DND-41 (cell line): Measurements from ENCODE around the gene NEXN.

Experiments
- ATAC-seq: fragments of 200-7000 bp; cut with Tn5 transposase; 3 replicates; pipeline ENCODE4 v1.9.1; 2021; ENCODE audit warnings: low read depth; ENCODE audit not compliant: insufficient read depth
- DNase-seq: peaks from one replicate; pipeline ENCODE4 v3.0.0-alpha.2; 2020
- H2AFZ ChIP-seq: 2 replicates; pipeline ENCODE4 v1.6.0; 2012; ENCODE audit warnings: low read depth, low read length
- H3K27ac ChIP-seq: 2 replicates; pipeline ENCODE4 v1.5.1; 2012; ENCODE audit warnings: low read length, inconsistent platforms
- H3K27me3 ChIP-seq: fragments of 200-600 bp; sonication (generic); 2 replicates; pipeline ENCODE4 v1.6.0; 2012; ENCODE audit warnings: low read length, mild to moderate bottlenecking, inconsistent platforms; ENCODE audit not compliant: insufficient read depth, poor library complexity
- H3K36me3 ChIP-seq: 2 replicates; pipeline ENCODE4 v1.5.1; 2012; ENCODE audit warnings: low read length, inconsistent platforms; ENCODE audit not compliant: insufficient read depth
- H3K4me1 ChIP-seq: 2 replicates; pipeline ENCODE4 v1.5.1; 2012; ENCODE audit warnings: mild to moderate bottlenecking, low read length; ENCODE audit not compliant: insufficient read depth
- H3K4me2 ChIP-seq: 2 replicates; pipeline ENCODE4 v1.6.0; 2012; ENCODE audit warnings: mild to moderate bottlenecking, moderate library complexity, low read length, inconsistent platforms; ENCODE audit not compliant: insufficient read depth
- H3K4me3 ChIP-seq, 2 experiments: fragments of 200-600 bp in 1 of 2; shearing (Covaris generic) in 1 of 2; 2 replicates each; pipeline ENCODE4 v1.5.1; 2012 to 2016; ENCODE audit warnings: inconsistent platforms in 2 of 2, low read length in 2 of 2, mild to moderate bottlenecking in 2 of 2, low read depth in 1 of 2, moderate library complexity in 1 of 2
- H3K79me2 ChIP-seq: 2 replicates; pipeline ENCODE4 v1.6.0; 2012; ENCODE audit warnings: low read length, inconsistent platforms; ENCODE audit not compliant: insufficient read depth
- H3K9ac ChIP-seq: 2 replicates; pipeline ENCODE4 v1.6.0; 2012; ENCODE audit warnings: low read depth, mild to moderate bottlenecking, inconsistent platforms, low read length, moderate library complexity
- H3K9me3 ChIP-seq: 2 replicates; pipeline ENCODE4 v1.5.1; 2012; ENCODE audit warnings: low read length, moderate library complexity, mild to moderate bottlenecking, inconsistent platforms; ENCODE audit not compliant: insufficient read depth, severe bottlenecking
- H4K20me1 ChIP-seq: 2 replicates; pipeline ENCODE4 v1.6.0; 2012; ENCODE audit warnings: low read length; ENCODE audit not compliant: insufficient read depth
- EZH2 ChIP-seq: IDR thresholded peaks from 3 replicates; pipeline ENCODE4 v1.6.1; 2012; ENCODE audit warnings: borderline replicate concordance, low read depth, mild to moderate bottlenecking, moderate library complexity, low read length, inconsistent platforms; ENCODE audit not compliant: severe bottlenecking
- TF ChIP-seq, protein P1 (sequence below): IDR thresholded peaks from 2 replicates; pipeline ENCODE4 v1.5.1; 2012; ENCODE audit warnings: borderline replicate concordance, low read length, moderate library complexity, mild to moderate bottlenecking; ENCODE audit not compliant: poor library complexity, severe bottlenecking; ENCODE audit errors: extremely low read depth

The NEXN gene

GRCh38 chr1:77970192-77970591, 81.8 kb downstream of the NEXN start:
- peaks cover 23% of the 10 kb centered on the region for H3K4me1 ChIP-seq
- H3K4me2 ChIP-seq = peak overlapping the region; percentile 23; the same call in 1 of the 2 replicates
- no peak overlapping the region for H2AFZ ChIP-seq
- no peaks in the 10 kb centered on the region for H3K9me3 ChIP-seq
- no peak overlapping the region for H3K9ac ChIP-seq
- DNase-seq (no peak), ATAC-seq (no peak)
- peaks cover 98% of the 10 kb centered on the region for H3K79me2 ChIP-seq
- no peak overlapping the region for H3K27ac ChIP-seq
- H4K20me1 ChIP-seq = peaks cover 72% of the 10 kb centered on the region
- no peak for TF ChIP-seq EZH2
- TF ChIP-seq, protein P1, sequence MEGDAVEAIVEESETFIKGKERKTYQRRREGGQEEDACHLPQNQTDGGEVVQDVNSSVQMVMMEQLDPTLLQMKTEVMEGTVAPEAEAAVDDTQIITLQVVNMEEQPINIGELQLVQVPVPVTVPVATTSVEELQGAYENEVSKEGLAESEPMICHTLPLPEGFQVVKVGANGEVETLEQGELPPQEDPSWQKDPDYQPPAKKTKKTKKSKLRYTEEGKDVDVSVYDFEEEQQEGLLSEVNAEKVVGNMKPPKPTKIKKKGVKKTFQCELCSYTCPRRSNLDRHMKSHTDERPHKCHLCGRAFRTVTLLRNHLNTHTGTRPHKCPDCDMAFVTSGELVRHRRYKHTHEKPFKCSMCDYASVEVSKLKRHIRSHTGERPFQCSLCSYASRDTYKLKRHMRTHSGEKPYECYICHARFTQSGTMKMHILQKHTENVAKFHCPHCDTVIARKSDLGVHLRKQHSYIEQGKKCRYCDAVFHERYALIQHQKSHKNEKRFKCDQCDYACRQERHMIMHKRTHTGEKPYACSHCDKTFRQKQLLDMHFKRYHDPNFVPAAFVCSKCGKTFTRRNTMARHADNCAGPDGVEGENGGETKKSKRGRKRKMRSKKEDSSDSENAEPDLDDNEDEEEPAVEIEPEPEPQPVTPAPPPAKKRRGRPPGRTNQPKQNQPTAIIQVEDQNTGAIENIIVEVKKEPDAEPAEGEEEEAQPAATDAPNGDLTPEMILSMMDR = no peak
- H3K4me3 ChIP-seq = no peak overlapping the region
- no peaks in the 10 kb centered on the region for H3K27me3 ChIP-seq
- peaks cover 87% of the 10 kb centered on the region for H3K36me3 ChIP-seq

DNA sequence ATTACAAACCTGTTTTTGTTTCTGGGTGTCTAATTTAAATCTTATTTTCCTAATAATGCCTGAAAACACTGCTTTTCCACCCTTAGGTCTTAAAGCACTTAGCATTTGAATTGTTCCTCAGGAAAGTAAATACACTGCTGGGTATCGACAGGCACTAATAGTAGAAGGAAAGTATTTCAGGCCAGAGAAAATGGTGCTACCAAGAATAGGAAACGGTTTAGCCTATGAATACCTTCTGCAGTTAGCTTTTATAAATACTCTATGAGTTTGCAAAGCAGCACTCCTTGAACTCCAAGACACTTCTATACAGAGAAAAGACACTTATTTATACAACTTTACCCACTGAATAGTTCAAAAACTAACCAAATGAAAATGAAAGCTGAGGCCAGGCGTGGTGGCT, 83.7 kb downstream of the NEXN start:
- DNase-seq = no peak

GRCh38 chr1:77975386-77975785, 87.0 kb downstream of the NEXN start:
- ATAC-seq (no peak), DNase-seq (no peak)
- Histone ChIP-seq H3K4me3 (peak overlapping the region in 1 of 2 experiments; percentile 65; a peak in 2 of 4 replicates), H3K27me3 (no peaks in the 10 kb centered on the region), H3K27ac (peak overlapping the region; percentile 20; the same call in 1 of the 2 replicates), H3K9ac (peak overlapping the region; percentile 74; the same call in 1 of the 2 replicates), H2AFZ (no peak overlapping the region), H3K79me2 (peaks cover 98% of the 10 kb centered on the region), H3K4me2 (peak overlapping the region; percentile 78), H3K4me1 (peaks cover 52% of the 10 kb centered on the region), H3K36me3 (peaks cover 63% of the 10 kb centered on the region), H4K20me1 (peaks cover 71% of the 10 kb centered on the region), H3K9me3 (no peaks in the 10 kb centered on the region)
- TF ChIP-seq, protein P1 = no peak
- no peak for TF ChIP-seq EZH2

More for the DNA sequence above, 83.7 kb downstream of the NEXN start:
- H3K79me2 ChIP-seq = peaks cover 100% of the 10 kb centered on the region
- ATAC-seq = no peak
- no peak for TF ChIP-seq EZH2
- TF ChIP-seq, protein P1 = no peak
- H3K4me1 ChIP-seq = peaks cover 42% of the 10 kb centered on the region
- no peaks in the 10 kb centered on the region for H3K27me3 ChIP-seq
- no peak overlapping the region for H3K4me3 ChIP-seq
- no peaks in the 10 kb centered on the region for H3K9me3 ChIP-seq
- H3K27ac ChIP-seq = no peak overlapping the region
- no peak overlapping the region for H2AFZ ChIP-seq
- H3K9ac ChIP-seq = no peak overlapping the region
- H3K36me3 ChIP-seq = peaks cover 87% of the 10 kb centered on the region
- H3K4me2 ChIP-seq = peak overlapping the region; percentile 38; the same call in 1 of the 2 replicates
- H4K20me1 ChIP-seq = peaks cover 84% of the 10 kb centered on the region

DNA sequence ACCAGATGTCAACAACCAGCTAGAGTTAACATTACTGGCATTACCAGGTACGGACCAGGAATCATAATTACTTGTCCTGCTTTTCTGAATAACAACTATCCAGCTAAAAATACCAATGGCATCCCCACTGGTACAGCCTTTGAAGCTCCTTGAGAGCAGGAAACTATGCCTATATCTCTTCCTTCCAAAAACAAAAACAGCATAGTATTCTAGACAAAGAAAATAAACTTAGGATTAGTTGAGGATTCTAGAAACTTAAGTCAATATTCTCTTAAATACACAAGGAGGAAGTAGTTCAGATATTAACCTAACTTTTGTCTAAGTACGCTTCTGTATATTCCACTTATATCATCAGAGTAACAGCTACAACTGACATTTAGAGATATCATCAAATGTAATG, 87.5 kb downstream of the NEXN start:
- H3K4me2 ChIP-seq = peak overlapping the region; percentile 78
- H3K27me3 ChIP-seq = no peaks in the 10 kb centered on the region
- peaks cover 66% of the 10 kb centered on the region for H4K20me1 ChIP-seq
- peak overlapping the region; percentile 56 to 65; a peak in 2 of 4 replicates for H3K4me3 ChIP-seq
- peaks cover 58% of the 10 kb centered on the region for H3K4me1 ChIP-seq
- peak overlapping the region; percentile 74 for H3K9ac ChIP-seq
- DNase-seq = no peak
- ATAC-seq = no peak
- H3K9me3 ChIP-seq = no peaks in the 10 kb centered on the region
- H3K27ac ChIP-seq = peak overlapping the region; percentile 20; the same call in 1 of the 2 replicates
- peaks cover 58% of the 10 kb centered on the region for H3K36me3 ChIP-seq
- TF ChIP-seq, protein P1 = no peak
- no peak for TF ChIP-seq EZH2
- no peak overlapping the region for H2AFZ ChIP-seq
- peaks cover 98% of the 10 kb centered on the region for H3K79me2 ChIP-seq
